Ascending aorta (tissue), 2 donors: Measurements from ENCODE around the gene ADCYAP1. TPM values are rescaled to one million over a fixed set of nuclear protein-coding genes. Genes with fewer than 3 reads are reported as not detected.

Experiments
- DNase-seq, 2 donors: peaks; one replicate each; pipeline ENCODE4 v3.0.0-alpha.2; 2019; ENCODE audit warnings: low spot score in 2 of 2
- H3K27ac ChIP-seq, 2 donors: fragments of 200-600 bp; sonication (generic); one replicate each; pipeline ENCODE4 v1.5.1; 2016 to 2017; ENCODE audit warnings: mild to moderate bottlenecking in 1 of 2
- H3K27me3 ChIP-seq: fragments of 200-600 bp; sonication (generic); one replicate; pipeline ENCODE4 v1.5.1; 2017
- H3K36me3 ChIP-seq, 2 donors: fragments of 200-600 bp; sonication (generic); one replicate each; pipeline ENCODE4 v1.5.1; 2016
- H3K4me1 ChIP-seq, 2 donors: fragments of 200-600 bp; sonication (generic); one replicate each; pipeline ENCODE4 v1.5.1; 2016 to 2017; ENCODE audit warnings: mild to moderate bottlenecking in 1 of 2
- H3K4me3 ChIP-seq, 2 donors: fragments of 200-600 bp; sonication (generic); one replicate each; pipeline ENCODE4 v1.5.1; 2016 to 2017; ENCODE audit warnings: mild to moderate bottlenecking in 1 of 2
- H3K9me3 ChIP-seq, 2 donors: fragments of 200-600 bp; sonication (generic); one replicate each; pipeline ENCODE4 v1.5.1; 2016
- CTCF ChIP-seq, 3 experiments: fragments of 200-600 bp in 2 of 3; fragments of 450-650 bp in 1 of 3; sonication (generic) in 2 of 3; IDR thresholded peaks; one replicate each; pipeline ENCODE4 v1.5.1; 2016 to 2019; ENCODE audit warnings: antibody characterized with exemption in 3 of 3, mild to moderate bottlenecking in 1 of 3, moderate library complexity in 1 of 3
- intact Hi-C: fragments of 100-400 bp; cut with DNase I; formaldehyde crosslinking; loops from one replicate; pipeline ENCODE4 v1.15.1; 2023
- total RNA-seq: library from RNA; depleted of rRNA; stranded (reverse); fragments of >200 nt; gene quantifications from one replicate; pipeline ENCODE4 v1.1.0, GENCODE V29; 2016

The ADCYAP1 gene
- total RNA-seq, 1 donor from 2014 or later, result not detected

- H3K4me1 ChIP-seq, result no peaks in the 10 kb centered on the region
- no peaks in the 10 kb centered on the region for H3K9me3 ChIP-seq
- intact Hi-C loops, result no loop called here
- no peaks in the 10 kb centered on the region for H3K27me3 ChIP-seq
- DNase-seq, result no peak
- H3K27ac ChIP-seq, result no peak overlapping the region
- TF ChIP-seq CTCF (IDR thresholded peaks at IDR 0.05), result no peak
- H3K4me3 ChIP-seq, result no peak overlapping the region
- no peaks in the 10 kb centered on the region for H3K36me3 ChIP-seq
Observed at GRCh38 chr18:926946-927345, 22.3 kb downstream of the ADCYAP1 start.

- no peak for DNase-seq
- H3K4me3 ChIP-seq, result no peak overlapping the region
- no peaks in the 10 kb centered on the region for H3K4me1 ChIP-seq
- H3K9me3 ChIP-seq, result no peaks in the 10 kb centered on the region
- intact Hi-C loops, result no loop called here
- H3K36me3 ChIP-seq, result no peaks in the 10 kb centered on the region
- TF ChIP-seq CTCF (IDR thresholded peaks at IDR 0.05), result no peak
- H3K27me3 ChIP-seq, result no peaks in the 10 kb centered on the region
- H3K27ac ChIP-seq, result no peak overlapping the region
Observed at GRCh38 chr18:933082-933481, 28.4 kb downstream of the ADCYAP1 start.

- Histone ChIP-seq H3K9me3 (no peaks in the 10 kb centered on the region), H3K36me3 (no peaks in the 10 kb centered on the region), H3K27ac (no peak overlapping the region), H3K27me3 (no peaks in the 10 kb centered on the region), H3K4me1 (no peaks in the 10 kb centered on the region), H3K4me3 (no peak overlapping the region)
- DNase-seq, result no peak
- intact Hi-C loops, result no loop called here
- TF ChIP-seq CTCF (IDR thresholded peaks at IDR 0.05), result no peak
Observed at GRCh38 chr18:934518-935133, 30.0 kb downstream of the ADCYAP1 start.

- Histone ChIP-seq H3K4me1 (no peaks in the 10 kb centered on the region), H3K27me3 (no peaks in the 10 kb centered on the region), H3K4me3 (no peak overlapping the region), H3K9me3 (no peaks in the 10 kb centered on the region), H3K36me3 (no peaks in the 10 kb centered on the region), H3K27ac (no peak overlapping the region)
- DNase-seq, result no peak
- no peak for TF ChIP-seq CTCF (IDR thresholded peaks at IDR 0.05)
- intact Hi-C loops, result no loop called here
Observed at GRCh38 chr18:936941-937340, 32.3 kb downstream of the ADCYAP1 start.

- Histone ChIP-seq H3K27me3 (no peaks in the 10 kb centered on the region), H3K9me3 (no peaks in the 10 kb centered on the region), H3K4me1 (no peaks in the 10 kb centered on the region), H3K27ac (no peak overlapping the region), H3K4me3 (no peak overlapping the region), H3K36me3 (no peaks in the 10 kb centered on the region)
- intact Hi-C loops, result no loop called here
- no peak for TF ChIP-seq CTCF (IDR thresholded peaks at IDR 0.05)
- DNase-seq, result no peak
Observed at GRCh38 chr18:939166-939565, 34.5 kb downstream of the ADCYAP1 start.

GRCh38 chr18:939958-940357 lies 35.3 kb downstream of the ADCYAP1 start:
- H3K4me3 ChIP-seq, result no peak overlapping the region
- H3K36me3 ChIP-seq, result no peaks in the 10 kb centered on the region
- no peaks in the 10 kb centered on the region for H3K4me1 ChIP-seq
- H3K9me3 ChIP-seq, result no peaks in the 10 kb centered on the region
- no peak overlapping the region for H3K27ac ChIP-seq
- TF ChIP-seq CTCF (IDR thresholded peaks at IDR 0.05), result no peak
- H3K27me3 ChIP-seq, result no peaks in the 10 kb centered on the region
- intact Hi-C loops, result no loop called here
- DNase-seq, result no peak
